BLaER1 treated with 17β-estradiol and CSF1 and Interleukin-3, amounts not matched to agents 10 nM and 100 nM (cell line): Measurements from ENCODE around the gene CD300E.

Experiments
- H3K27ac ChIP-seq, 11 experiments: shearing (Covaris generic); formaldehyde crosslinking; 2 replicates each; pipeline ENCODE4 v1.8.1; 2022
- H3K27me3 ChIP-seq, 11 experiments: shearing (Covaris generic); formaldehyde crosslinking; 2 replicates each; pipeline ENCODE4 v1.8.1; 2022
- H3K36me3 ChIP-seq, 11 experiments: shearing (Covaris generic); formaldehyde crosslinking; 2 replicates each; pipeline ENCODE4 v1.8.1; 2022
- H3K4me1 ChIP-seq, 10 experiments: shearing (Covaris generic); formaldehyde crosslinking; 2 replicates each; pipeline ENCODE4 v1.8.1; 2022
- H3K4me2 ChIP-seq, 11 experiments: shearing (Covaris generic); formaldehyde crosslinking; 2 replicates each; pipeline ENCODE4 v1.8.1; 2022
- H3K4me3 ChIP-seq, 10 experiments: shearing (Covaris generic); formaldehyde crosslinking; 2 replicates each; pipeline ENCODE4 v1.8.1; 2022
- H3K9ac ChIP-seq, 11 experiments: shearing (Covaris generic); formaldehyde crosslinking; 2 replicates each; pipeline ENCODE4 v1.8.1; 2022
- H3K9me3 ChIP-seq, 11 experiments: shearing (Covaris generic); formaldehyde crosslinking; replicated peaks in 1 of 11; 2 replicates each; pipeline ENCODE4 v1.8.1; 2022
- H4K20me1 ChIP-seq, 11 experiments: shearing (Covaris generic); formaldehyde crosslinking; 2 replicates each; pipeline ENCODE4 v1.8.1; 2022
- Cebpa-rat ChIP-seq, 11 experiments: shearing (Covaris generic); IDR thresholded peaks; 2 replicates each; pipeline ENCODE4 v1.8.1; 2022

The CD300E gene

DNA sequence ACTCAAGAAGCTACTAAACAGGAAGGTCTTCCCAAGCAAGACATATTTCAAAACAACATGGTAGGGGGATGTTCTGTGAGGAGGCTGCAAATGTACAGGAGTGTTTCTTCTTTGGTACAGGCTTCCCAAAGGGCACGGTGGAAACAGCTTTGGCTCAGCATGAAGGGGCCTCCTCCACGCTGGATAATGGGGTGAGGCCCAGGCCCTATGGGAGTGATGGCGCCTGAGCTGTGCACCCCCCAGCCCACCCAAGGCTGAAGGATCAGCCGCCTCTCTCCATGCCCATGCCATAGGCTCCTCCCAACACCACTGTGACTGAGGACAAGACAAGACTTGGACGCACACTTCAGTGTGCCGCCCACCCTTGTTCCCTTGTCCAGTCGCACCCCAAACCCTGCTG lies 6.8 kb downstream of the CD300E start:
- peaks cover 0 to 6% (median 0%) of the 10 kb centered on the region in 11 experiments; a peak in 5 of 22 replicates for H3K27me3 ChIP-seq
- H3K4me1 ChIP-seq, result peaks cover 14 to 100% (median 80%) of the 10 kb centered on the region in 10 experiments
- H3K9ac ChIP-seq, result no peak overlapping the region; a peak in 1 of 22 replicates
- no peak for TF ChIP-seq Cebpa-rat (IDR thresholded peaks at IDR 0.05)
- peak overlapping the region in 10 of 11 experiments; percentile 4 to 98 (median 72); a peak in 17 of 22 replicates for H3K4me2 ChIP-seq
- H3K27ac ChIP-seq, result peak overlapping the region in 3 of 11 experiments; percentile 6 to 25 (median 10); a peak in 2 of 22 replicates
- peaks cover 0 to 100% (median 0%) of the 10 kb centered on the region in 11 experiments; a peak in 7 of 22 replicates for H4K20me1 ChIP-seq
- H3K9me3 ChIP-seq, result peaks cover 0 to 7% (median 0%) of the 10 kb centered on the region in 11 experiments; a peak in 1 of 22 replicates
- peak overlapping the region in 3 of 10 experiments; percentile 63 to 82 (median 73); a peak in 5 of 20 replicates for H3K4me3 ChIP-seq
- H3K36me3 ChIP-seq, result peaks cover 0 to 100% (median 0%) of the 10 kb centered on the region in 11 experiments; a peak in 9 of 22 replicates

DNA sequence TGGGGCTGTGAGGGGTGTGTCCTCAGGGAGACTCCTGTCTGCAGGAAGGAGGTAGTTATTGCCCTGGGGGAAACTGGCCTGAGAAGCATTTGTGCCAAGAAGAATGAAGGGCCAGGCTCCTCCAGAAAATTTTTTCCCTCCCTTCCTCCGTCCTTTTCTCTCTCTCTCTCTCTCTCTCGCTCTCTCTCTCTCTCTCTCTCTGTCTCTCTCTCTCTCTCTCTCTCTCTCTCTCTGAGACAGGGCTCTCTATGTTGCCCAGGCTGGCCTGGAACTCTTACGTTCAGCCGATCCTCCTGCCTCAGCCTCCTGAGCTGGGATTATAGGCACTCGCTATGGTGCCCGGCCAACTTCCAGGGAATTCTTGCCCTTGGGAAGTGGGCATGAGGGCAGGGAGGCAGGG lies 11.5 kb downstream of the CD300E start:
- Histone ChIP-seq H3K27ac (peak overlapping the region in 10 of 11 experiments; percentile 11 to 77 (median 56); a peak in 18 of 22 replicates), H3K9me3 (peaks cover 6 to 15% (median 8%) of the 10 kb centered on the region in 11 experiments; a peak in 16 of 22 replicates), H3K4me3 (peak overlapping the region in 3 of 10 experiments; percentile 37 to 48 (median 43); a peak in 3 of 20 replicates), H3K4me2 (peak overlapping the region; percentile 80 to 98 (median 90)), H3K4me1 (peaks cover 23 to 81% (median 60%) of the 10 kb centered on the region in 10 experiments), H3K36me3 (peaks cover 0 to 74% (median 0%) of the 10 kb centered on the region in 11 experiments; a peak in 9 of 22 replicates), H3K9ac (peak overlapping the region in 6 of 11 experiments; percentile 42 to 61 (median 55); a peak in 10 of 22 replicates), H4K20me1 (peaks cover 0 to 86% (median 0%) of the 10 kb centered on the region in 11 experiments; a peak in 7 of 22 replicates), H3K27me3 (peaks cover 0 to 38% (median 7%) of the 10 kb centered on the region in 11 experiments; a peak in 10 of 22 replicates)
- no peak for TF ChIP-seq Cebpa-rat (IDR thresholded peaks at IDR 0.05)

DNA sequence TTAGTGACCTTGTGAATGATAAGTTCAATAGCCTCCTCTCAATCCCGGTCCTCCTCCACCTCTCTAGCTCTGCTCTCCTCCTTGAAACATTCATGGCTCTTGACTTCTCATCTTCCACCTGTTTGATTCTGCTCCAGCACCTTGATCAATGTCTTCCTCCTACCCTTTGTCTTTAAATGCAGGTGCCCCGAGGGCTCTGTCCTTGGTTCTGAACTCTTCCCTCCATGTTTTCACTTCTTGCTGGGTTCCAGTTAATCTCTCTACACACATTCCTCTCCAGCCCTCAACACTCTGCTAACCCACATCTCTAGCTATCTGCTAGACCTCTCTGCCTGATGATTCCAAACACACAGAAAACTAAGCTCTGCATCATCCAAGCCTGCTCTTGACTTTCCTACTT lies 13.4 kb downstream of the CD300E start:
- no peak overlapping the region for H3K4me3 ChIP-seq
- H3K4me1 ChIP-seq, result peaks cover 40 to 81% (median 60%) of the 10 kb centered on the region in 10 experiments
- peaks cover 0 to 58% (median 0%) of the 10 kb centered on the region in 11 experiments; a peak in 9 of 22 replicates for H3K36me3 ChIP-seq
- no peak overlapping the region for H3K27ac ChIP-seq
- peak overlapping the region in 3 of 11 experiments; percentile 5 to 86 (median 12); a peak in 3 of 22 replicates for H3K4me2 ChIP-seq
- TF ChIP-seq Cebpa-rat (IDR thresholded peaks at IDR 0.05), result no peak
- H3K9me3 ChIP-seq, result peaks cover 10 to 21% (median 12%) of the 10 kb centered on the region in 11 experiments; a peak in 16 of 22 replicates
- H3K27me3 ChIP-seq, result peaks cover 0 to 57% (median 22%) of the 10 kb centered on the region in 11 experiments; a peak in 16 of 22 replicates
- no peak overlapping the region for H3K9ac ChIP-seq
- H4K20me1 ChIP-seq, result peaks cover 0 to 66% (median 0%) of the 10 kb centered on the region in 11 experiments; a peak in 7 of 22 replicates

DNA sequence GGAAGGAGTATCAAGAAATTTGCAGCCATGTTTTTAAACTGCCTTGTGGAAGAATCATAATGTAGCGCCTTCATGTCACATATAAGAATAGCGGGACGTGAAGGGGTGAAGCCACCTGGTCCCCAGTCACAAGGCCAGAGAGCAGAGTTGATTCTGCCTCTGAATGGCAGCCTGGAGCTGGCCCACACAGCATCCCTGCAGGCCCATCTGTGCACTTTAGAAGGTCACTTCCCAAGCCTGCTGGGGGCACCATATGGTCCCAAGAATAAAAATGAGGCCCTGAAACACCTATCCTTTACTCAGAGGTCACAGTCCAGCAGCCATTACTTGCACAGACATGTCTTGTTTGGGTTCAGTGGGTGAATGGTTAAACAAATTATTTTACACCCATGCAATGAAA lies 15.0 kb downstream of the CD300E start:
- peaks cover 10 to 21% (median 12%) of the 10 kb centered on the region in 11 experiments; a peak in 16 of 22 replicates for H3K9me3 ChIP-seq
- H3K4me2 ChIP-seq, result no peak overlapping the region
- H3K27me3 ChIP-seq, result peaks cover 0 to 63% (median 22%) of the 10 kb centered on the region in 11 experiments; a peak in 16 of 22 replicates
- no peak overlapping the region for H3K4me3 ChIP-seq
- TF ChIP-seq Cebpa-rat (IDR thresholded peaks at IDR 0.05), result no peak
- peaks cover 0 to 50% (median 6%) of the 10 kb centered on the region in 11 experiments; a peak in 9 of 22 replicates for H4K20me1 ChIP-seq
- H3K4me1 ChIP-seq, result peaks cover 54 to 81% (median 65%) of the 10 kb centered on the region in 10 experiments
- peaks cover 0 to 42% (median 0%) of the 10 kb centered on the region in 11 experiments; a peak in 9 of 22 replicates for H3K36me3 ChIP-seq
- H3K27ac ChIP-seq, result no peak overlapping the region
- no peak overlapping the region for H3K9ac ChIP-seq

DNA sequence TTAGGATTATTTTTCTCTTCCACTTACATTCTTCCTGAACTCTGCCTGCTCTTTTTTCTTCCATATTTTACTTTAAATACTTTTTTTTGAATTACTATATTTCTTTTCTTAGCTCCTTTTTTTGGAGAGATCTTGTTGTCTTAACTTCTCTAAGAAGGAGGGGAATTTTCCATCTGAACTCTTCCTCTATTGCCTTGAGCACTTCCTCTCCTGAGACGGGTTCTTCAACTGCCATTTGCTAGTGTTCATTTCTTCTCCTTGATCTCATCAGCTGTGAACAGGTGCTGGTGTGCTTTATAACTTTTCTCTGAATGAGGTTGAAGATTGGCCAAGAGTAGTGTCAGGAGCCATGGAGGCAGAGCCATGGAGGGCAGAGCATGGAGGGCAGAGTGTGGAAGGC lies 16.3 kb downstream of the CD300E start:
- H3K4me2 ChIP-seq, result peak overlapping the region; percentile 22 to 95 (median 39); a peak in 15 of 22 replicates

DNA sequence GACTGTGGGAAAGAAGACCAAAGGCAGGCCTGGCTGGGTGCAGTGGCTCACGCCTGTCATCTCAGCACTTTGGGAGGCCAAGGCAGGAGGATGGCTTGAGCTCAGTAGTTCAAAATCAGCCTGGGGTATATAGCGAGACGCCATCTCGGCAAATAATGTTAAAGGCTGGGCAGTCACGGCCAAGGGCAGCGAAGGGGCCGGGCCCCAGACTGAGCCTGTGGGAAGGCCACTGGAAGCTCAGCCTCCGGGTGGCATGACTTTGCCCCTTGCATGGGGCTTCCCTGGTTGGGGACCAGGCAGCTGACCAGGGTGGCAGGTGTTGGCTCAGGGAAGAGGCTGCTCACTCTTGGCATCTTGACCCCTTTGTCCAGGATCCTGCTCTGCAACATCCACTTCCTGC lies 17.5 kb downstream of the CD300E start:
- no peak for TF ChIP-seq Cebpa-rat (IDR thresholded peaks at IDR 0.05)
- Histone ChIP-seq H3K9ac (no peak overlapping the region; a peak in 1 of 22 replicates), H4K20me1 (peaks cover 0 to 28% (median 12%) of the 10 kb centered on the region in 11 experiments; a peak in 7 of 22 replicates), H3K9me3 (peaks cover 10 to 21% (median 12%) of the 10 kb centered on the region in 11 experiments; a peak in 16 of 22 replicates), H3K4me3 (no peak overlapping the region), H3K27me3 (peaks cover 0 to 71% (median 30%) of the 10 kb centered on the region in 11 experiments; a peak in 16 of 22 replicates), H3K27ac (peak overlapping the region in 2 of 11 experiments; percentile 82 to 85; a peak in 2 of 22 replicates), H3K4me1 (peaks cover 58 to 81% (median 64%) of the 10 kb centered on the region in 10 experiments), H3K4me2 (peak overlapping the region; percentile 14 to 98 (median 92); a peak in 20 of 22 replicates), H3K36me3 (peaks cover 0 to 19% (median 0%) of the 10 kb centered on the region in 11 experiments; a peak in 8 of 22 replicates)

More for the DNA sequence above, 16.3 kb downstream of the CD300E start:
- Histone ChIP-seq H4K20me1 (peaks cover 0 to 39% (median 12%) of the 10 kb centered on the region in 11 experiments; a peak in 8 of 22 replicates), H3K27ac (no peak overlapping the region), H3K36me3 (peaks cover 0 to 30% (median 0%) of the 10 kb centered on the region in 11 experiments; a peak in 9 of 22 replicates), H3K27me3 (peaks cover 0 to 76% (median 28%) of the 10 kb centered on the region in 11 experiments; a peak in 16 of 22 replicates), H3K9me3 (peaks cover 10 to 21% (median 12%) of the 10 kb centered on the region in 11 experiments; a peak in 16 of 22 replicates), H3K4me1 (peaks cover 54 to 81% (median 65%) of the 10 kb centered on the region in 10 experiments), H3K9ac (no peak overlapping the region), H3K4me3 (no peak overlapping the region)
- no peak for TF ChIP-seq Cebpa-rat (IDR thresholded peaks at IDR 0.05)

DNA sequence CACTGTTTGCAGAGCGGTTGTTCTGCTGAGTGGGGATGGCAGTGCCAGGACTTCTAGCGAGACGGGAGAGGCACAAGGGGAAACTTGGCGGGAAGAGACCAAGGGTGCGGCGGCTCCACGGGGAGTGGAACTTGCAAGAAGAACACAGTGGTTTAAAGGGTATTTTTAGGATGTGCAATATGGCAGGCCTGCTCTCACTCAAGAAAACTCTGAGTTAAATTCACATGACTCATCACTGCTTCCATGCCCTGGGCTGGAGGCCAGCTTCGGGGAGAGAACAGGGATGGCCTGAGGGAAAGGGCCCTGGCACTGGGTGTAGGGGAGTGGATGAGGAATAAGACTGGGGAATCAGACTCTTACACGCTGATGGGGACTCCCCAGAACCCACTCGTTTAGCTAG lies 18.2 kb downstream of the CD300E start:
- 0 out of 22 replicates have a peak overlapping the region, but pooled peaks of 1 of the 11 experiments have one; percentile 34 for H3K9ac ChIP-seq
- H3K4me3 ChIP-seq, result peak overlapping the region in 2 of 10 experiments; percentile 9 to 33; a peak in 1 of 20 replicates
- H3K4me1 ChIP-seq, result peaks cover 65 to 81% (median 70%) of the 10 kb centered on the region in 10 experiments
- peaks cover 0 to 64% (median 29%) of the 10 kb centered on the region in 11 experiments; a peak in 16 of 22 replicates for H3K27me3 ChIP-seq
- peaks cover 0 to 23% (median 12%) of the 10 kb centered on the region in 11 experiments; a peak in 7 of 22 replicates for H4K20me1 ChIP-seq
- no peak for TF ChIP-seq Cebpa-rat (IDR thresholded peaks at IDR 0.05)
- peak overlapping the region in 7 of 11 experiments; percentile 64 to 85 (median 78); a peak in 13 of 22 replicates for H3K27ac ChIP-seq
- peaks cover 0 to 15% (median 0%) of the 10 kb centered on the region in 11 experiments; a peak in 4 of 22 replicates for H3K36me3 ChIP-seq
- H3K4me2 ChIP-seq, result peak overlapping the region; percentile 80 to 98 (median 92)
- peaks cover 10 to 21% (median 12%) of the 10 kb centered on the region in 11 experiments; a peak in 16 of 22 replicates for H3K9me3 ChIP-seq

DNA sequence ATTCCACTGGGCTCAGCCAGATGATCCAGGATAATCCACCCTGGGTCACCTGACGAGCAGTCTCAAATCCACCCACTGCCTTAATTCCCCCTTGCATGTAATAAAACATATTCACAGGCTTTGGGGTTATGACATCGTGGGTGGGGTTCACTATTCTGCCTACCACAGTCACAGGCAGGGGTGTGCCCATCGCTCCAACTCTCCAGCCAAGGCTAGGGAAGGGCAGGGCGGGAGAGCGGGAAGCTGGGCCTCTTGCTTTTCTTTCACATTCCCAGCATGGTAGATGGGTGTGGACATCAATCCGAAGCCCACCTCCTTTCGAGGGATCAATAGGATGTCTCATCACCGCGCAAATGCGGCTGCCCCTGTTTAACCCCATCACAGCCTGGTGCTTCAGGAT lies 18.8 kb downstream of the CD300E start:
- H3K27me3 ChIP-seq, result peaks cover 0 to 60% (median 26%) of the 10 kb centered on the region in 11 experiments; a peak in 16 of 22 replicates
- H3K4me2 ChIP-seq, result peak overlapping the region; percentile 80 to 98 (median 92)
- peaks cover 71 to 86% (median 75%) of the 10 kb centered on the region in 10 experiments for H3K4me1 ChIP-seq
- H3K9me3 ChIP-seq, result peaks cover 10 to 21% (median 12%) of the 10 kb centered on the region in 11 experiments; a peak in 16 of 22 replicates
- peaks cover 0 to 23% (median 11%) of the 10 kb centered on the region in 11 experiments; a peak in 6 of 22 replicates for H4K20me1 ChIP-seq
- TF ChIP-seq Cebpa-rat (IDR thresholded peaks at IDR 0.05), result no peak
- H3K36me3 ChIP-seq, result peaks cover 0 to 15% (median 0%) of the 10 kb centered on the region in 11 experiments; a peak in 3 of 22 replicates
- H3K27ac ChIP-seq, result peak overlapping the region in 10 of 11 experiments; percentile 34 to 85 (median 74); a peak in 19 of 22 replicates
- peak overlapping the region in 9 of 11 experiments; percentile 8 to 75 (median 65); a peak in 12 of 22 replicates for H3K9ac ChIP-seq
- peak overlapping the region in 6 of 10 experiments; percentile 2 to 52 (median 22); a peak in 5 of 20 replicates for H3K4me3 ChIP-seq
